Measurements from ENCODE around the gene LRRC71.

LRRC71 gene

DNA sequence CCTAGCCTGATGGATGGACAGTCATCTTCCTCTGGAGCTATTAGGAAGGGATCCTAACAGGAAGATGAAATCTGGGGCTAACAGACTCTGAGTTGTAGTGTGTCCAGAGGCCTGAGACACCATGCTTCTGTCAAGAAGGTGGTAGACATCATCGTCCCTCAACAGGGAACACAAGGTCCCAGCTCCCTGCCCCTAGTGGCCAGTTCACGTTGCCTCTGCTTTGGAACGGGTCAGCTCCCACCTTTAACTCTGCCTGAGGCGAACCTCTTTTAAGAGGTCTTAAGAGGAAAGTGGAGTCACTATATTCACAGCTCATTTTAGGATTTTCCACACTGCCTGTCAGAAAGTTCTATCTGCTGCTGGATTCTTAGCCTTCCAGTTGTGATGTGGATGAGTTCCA is 28.3 kb downstream of the LRRC71 start:
- no peaks in the 10 kb centered on the region for H3K9me3 ChIP-seq (ENCODE audit: control insufficient read depth, insufficient read depth, low read length)
- H3K9ac ChIP-seq (ENCODE audit: low read depth, low read length) = no peak overlapping the region
- peaks cover 30% of the 10 kb centered on the region for H3K36me3 ChIP-seq (ENCODE audit: insufficient read depth, low read length)
- no peaks in the 10 kb centered on the region for H3K4me1 ChIP-seq (ENCODE audit: insufficient read depth, low read length)

DNA sequence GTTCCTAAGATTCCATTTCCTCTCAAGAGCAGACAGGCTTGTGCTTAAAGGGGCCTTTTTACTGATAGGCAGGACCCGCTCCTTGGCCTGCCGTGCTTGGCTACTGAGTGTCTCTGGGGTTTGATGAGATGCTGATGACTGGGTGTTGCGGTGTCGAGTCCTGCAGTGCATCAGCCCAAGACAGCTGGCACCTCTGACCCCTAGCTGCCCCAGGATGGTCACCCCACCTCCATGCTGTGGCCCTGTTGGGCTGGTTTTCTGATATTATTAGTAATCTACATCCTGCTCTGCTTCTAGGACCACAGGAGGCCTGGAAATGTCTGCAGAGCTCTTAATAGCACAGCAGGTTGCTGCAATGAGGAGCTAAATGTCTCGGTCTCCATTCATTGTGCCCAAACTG is 28.7 kb downstream of the LRRC71 start:
- no peaks in the 10 kb centered on the region for H3K9me3 ChIP-seq (ENCODE audit: control insufficient read depth, insufficient read depth, low read length)
- H3K36me3 ChIP-seq (ENCODE audit: insufficient read depth, low read length) = peaks cover 26% of the 10 kb centered on the region
- no peaks in the 10 kb centered on the region for H3K4me1 ChIP-seq (ENCODE audit: insufficient read depth, low read length)
- H3K9ac ChIP-seq (ENCODE audit: low read depth, low read length) = no peak overlapping the region

DNA sequence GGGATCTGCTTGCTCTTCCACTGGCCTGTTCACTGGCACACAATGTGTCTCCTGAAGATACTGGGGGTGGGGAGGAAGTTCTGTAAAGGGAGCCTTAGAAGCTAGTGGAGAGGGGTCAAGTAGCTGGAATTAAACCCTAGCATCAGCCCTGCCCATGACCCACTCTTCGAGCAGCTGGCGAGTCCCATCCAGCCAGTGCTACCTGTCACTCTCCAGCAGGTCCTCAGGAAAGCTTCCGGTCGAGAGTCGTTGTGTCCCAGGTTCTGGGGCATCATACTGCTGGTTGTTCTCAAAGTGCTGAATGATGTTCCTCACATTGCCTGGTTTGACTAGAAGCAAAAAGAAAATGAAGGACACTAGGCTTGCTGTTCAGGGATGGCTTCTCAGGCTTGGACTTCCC is 30.9 kb downstream of the LRRC71 start:
- peaks cover 19% of the 10 kb centered on the region for H3K36me3 ChIP-seq (ENCODE audit: insufficient read depth, low read length)
- no peaks in the 10 kb centered on the region for H3K9me3 ChIP-seq (ENCODE audit: control insufficient read depth, insufficient read depth, low read length)
- H3K9ac ChIP-seq (ENCODE audit: low read depth, low read length) = no peak overlapping the region

DNA sequence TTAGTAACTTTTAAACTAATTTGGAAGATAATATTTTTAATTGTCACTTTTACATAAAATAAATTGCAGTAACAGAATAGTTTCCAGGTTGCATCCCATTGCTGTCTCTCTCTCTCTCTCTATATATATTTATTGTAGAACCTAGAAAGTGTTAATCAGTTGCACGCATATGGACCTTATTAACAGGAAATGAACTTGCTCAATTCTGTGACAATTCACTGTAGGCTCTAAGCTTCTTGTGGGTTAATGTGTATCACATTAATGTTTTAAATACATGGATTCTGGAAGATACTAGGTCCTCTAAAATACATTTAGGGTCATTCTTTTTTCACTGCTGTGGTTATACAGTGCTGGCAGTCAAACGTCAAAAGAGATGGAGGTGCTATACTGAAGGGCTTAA is 33.1 kb downstream of the LRRC71 start:
- Histone ChIP-seq H3K9me3 (ENCODE audit: control insufficient read depth, insufficient read depth, low read length) (no peaks in the 10 kb centered on the region), H3K36me3 (ENCODE audit: insufficient read depth, low read length) (peaks cover 18% of the 10 kb centered on the region), H3K4me1 (ENCODE audit: insufficient read depth, low read length) (no peaks in the 10 kb centered on the region), H3K9ac (ENCODE audit: low read depth, low read length) (no peak overlapping the region)

More for the DNA sequence above, 30.9 kb downstream of the LRRC71 start:
- no peaks in the 10 kb centered on the region for H3K4me1 ChIP-seq (ENCODE audit: insufficient read depth, low read length)

DNA sequence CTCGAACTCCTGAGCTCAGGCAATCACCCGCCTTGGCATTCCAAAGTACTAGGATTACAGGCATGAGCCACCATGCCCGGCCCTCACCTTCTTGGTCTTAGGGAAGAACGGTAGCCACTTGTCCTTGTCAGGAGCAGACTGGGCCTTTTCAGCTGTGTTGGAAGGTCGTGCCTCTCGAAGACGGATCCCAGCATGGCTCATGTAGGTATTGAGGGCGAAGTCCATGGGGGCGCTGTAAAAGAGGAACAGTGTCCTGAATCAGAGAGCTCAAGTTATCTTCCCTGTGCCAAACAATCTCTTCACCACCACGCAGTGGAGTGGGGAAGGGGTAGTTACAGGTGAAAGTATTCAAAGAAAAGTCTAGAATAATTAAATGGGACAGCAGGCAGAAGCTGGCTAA is 35.9 kb downstream of the LRRC71 start:
- H3K9me3 ChIP-seq (ENCODE audit: control insufficient read depth, insufficient read depth, low read length) = no peaks in the 10 kb centered on the region
- no peak overlapping the region for H3K9ac ChIP-seq (ENCODE audit: low read depth, low read length)
- no peaks in the 10 kb centered on the region for H3K4me1 ChIP-seq (ENCODE audit: insufficient read depth, low read length)
- H3K36me3 ChIP-seq (ENCODE audit: insufficient read depth, low read length) = peaks cover 30% of the 10 kb centered on the region

DNA sequence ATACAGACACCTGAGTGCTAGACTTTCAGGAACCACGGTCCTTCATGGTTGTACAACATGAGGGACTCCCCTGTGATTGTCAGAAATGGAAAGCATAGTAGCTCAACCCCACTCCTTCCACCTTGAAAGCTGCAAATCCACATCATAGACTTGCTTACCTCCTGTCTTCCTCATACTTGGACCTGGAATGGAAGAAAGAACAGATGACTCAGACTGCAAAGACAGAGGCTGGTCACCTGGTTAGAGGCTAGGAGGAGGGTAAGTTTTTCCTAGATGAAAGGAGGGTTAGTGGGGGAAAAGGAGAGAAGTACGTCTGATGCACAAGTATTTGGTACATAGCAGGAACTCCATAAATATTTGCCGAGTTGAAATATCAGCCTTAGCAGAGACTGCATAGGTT is 37.2 kb downstream of the LRRC71 start:
- Histone ChIP-seq H3K4me1 (ENCODE audit: insufficient read depth, low read length) (no peaks in the 10 kb centered on the region), H3K9ac (ENCODE audit: low read depth, low read length) (no peak overlapping the region), H3K36me3 (ENCODE audit: insufficient read depth, low read length) (peaks cover 35% of the 10 kb centered on the region), H3K9me3 (ENCODE audit: control insufficient read depth, insufficient read depth, low read length) (no peaks in the 10 kb centered on the region)

DNA sequence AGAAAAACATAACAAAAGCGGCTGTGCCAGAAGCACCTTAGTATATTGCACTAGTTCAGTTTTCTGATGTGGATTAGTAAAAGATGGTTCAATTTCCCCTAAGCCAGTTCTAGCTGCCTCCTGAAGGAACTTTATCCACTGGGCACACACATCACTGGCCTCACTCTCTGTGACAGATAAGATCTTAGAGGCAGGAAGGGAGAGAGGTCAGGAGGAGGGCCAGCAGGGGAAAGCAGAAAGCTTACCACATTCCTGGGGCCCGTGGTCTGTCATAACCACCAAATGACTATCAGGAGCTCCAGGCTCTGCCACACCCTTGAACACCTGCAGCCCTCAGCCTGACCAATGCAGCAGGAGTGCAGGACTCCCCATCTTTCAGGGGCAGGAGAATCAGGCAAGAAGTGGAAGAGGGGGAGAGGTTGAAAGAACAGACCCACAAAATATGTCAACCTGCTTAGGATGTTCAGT is 37.8 kb downstream of the LRRC71 start:
- H3K4me1 ChIP-seq (ENCODE audit: insufficient read depth, low read length) = no peaks in the 10 kb centered on the region
- H3K36me3 ChIP-seq (ENCODE audit: insufficient read depth, low read length) = peaks cover 34% of the 10 kb centered on the region
- no peaks in the 10 kb centered on the region for H3K9me3 ChIP-seq (ENCODE audit: control insufficient read depth, insufficient read depth, low read length)
- no peak overlapping the region for H3K9ac ChIP-seq (ENCODE audit: low read depth, low read length)

DNA sequence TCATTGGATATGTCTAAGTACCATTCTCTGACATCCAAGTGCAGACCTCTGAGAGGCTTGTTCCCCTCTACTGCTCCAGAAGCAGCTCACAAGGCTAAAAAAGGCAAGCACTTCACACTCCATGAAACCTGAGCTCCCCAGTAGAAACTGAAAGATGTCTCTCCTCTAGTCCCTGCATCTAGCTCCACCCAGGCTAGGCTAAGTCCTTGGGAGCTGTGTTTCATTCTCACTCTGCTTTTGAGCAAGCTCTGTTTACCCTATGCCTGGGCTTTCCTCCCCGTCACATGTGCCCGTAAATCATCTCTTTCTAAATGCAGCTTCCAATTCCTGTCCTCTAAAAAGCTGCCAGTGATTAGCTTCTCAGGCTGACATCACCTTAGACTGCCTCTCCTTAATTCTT is 39.0 kb downstream of the LRRC71 start:
- no peaks in the 10 kb centered on the region for H3K4me1 ChIP-seq (ENCODE audit: insufficient read depth, low read length)
- no peaks in the 10 kb centered on the region for H3K9me3 ChIP-seq (ENCODE audit: control insufficient read depth, insufficient read depth, low read length)
- no peak overlapping the region for H3K9ac ChIP-seq (ENCODE audit: low read depth, low read length)
- H3K36me3 ChIP-seq (ENCODE audit: insufficient read depth, low read length) = peaks cover 38% of the 10 kb centered on the region

DNA sequence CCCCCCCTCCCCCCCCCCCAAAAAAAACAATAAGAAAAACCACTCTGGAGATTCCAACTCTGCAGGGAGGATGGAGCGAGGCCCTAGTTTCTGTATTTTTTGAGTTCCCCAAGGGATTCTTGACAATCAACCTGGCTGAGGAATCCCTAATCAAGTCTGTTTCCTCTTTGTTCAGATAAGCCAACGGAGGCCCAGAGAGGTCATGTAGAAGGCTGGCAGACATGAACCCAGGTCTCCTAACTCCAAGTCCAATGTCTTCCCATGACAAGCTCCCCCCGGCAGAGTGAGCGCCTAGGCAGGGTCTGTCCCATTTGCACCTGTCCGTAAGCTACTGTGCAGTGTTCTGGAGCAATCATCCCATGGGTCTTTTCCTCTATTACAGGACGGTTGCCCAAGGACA is 39.5 kb downstream of the LRRC71 start:
- H3K4me1 ChIP-seq (ENCODE audit: insufficient read depth, low read length) = no peaks in the 10 kb centered on the region
- no peaks in the 10 kb centered on the region for H3K9me3 ChIP-seq (ENCODE audit: control insufficient read depth, insufficient read depth, low read length)
- no peak overlapping the region for H3K9ac ChIP-seq (ENCODE audit: low read depth, low read length)
- H3K36me3 ChIP-seq (ENCODE audit: insufficient read depth, low read length) = peaks cover 38% of the 10 kb centered on the region

DNA sequence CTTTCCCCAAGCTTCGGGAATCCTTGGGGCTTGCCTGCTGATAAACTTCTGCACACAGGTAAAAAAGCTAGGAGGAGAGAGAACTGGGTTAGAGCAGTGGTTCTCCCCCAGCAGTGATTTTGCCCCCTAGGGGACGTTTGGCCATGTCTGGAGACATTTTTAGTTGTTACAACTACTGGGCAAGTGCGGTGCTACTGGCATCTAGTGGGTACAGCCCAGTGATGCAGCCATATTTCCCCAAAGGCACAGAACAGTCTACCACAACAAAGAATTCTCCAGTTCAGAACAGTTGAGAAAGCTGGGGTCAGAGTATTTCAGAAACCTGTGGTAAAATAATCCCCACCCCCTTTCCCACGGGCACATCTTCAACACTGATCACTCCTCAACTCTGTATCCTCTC is 41.3 kb downstream of the LRRC71 start:
- Histone ChIP-seq H3K9me3 (ENCODE audit: control insufficient read depth, insufficient read depth, low read length) (no peaks in the 10 kb centered on the region), H3K36me3 (ENCODE audit: insufficient read depth, low read length) (peaks cover 38% of the 10 kb centered on the region), H3K4me1 (ENCODE audit: insufficient read depth, low read length) (no peaks in the 10 kb centered on the region), H3K9ac (ENCODE audit: low read depth, low read length) (no peak overlapping the region)

DNA sequence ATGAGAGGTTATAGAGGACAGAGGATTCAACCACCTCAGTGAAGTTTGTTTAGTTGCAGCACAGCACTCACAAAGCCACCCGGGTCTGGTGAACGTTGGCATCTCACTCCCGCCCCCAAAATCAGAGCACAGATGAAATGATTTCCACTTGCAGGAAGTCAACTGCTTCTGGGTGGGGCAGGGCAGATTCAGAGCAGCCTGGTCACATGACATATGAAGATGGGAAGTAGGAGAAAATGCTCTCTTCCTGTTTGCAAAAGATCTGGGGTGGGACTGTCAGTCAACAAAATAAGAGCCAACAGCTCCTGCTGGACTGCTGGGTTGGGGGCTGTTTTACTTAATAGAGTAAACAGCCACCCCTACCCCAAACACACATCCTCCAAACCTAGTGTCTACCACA is 43.2 kb downstream of the LRRC71 start:
- H3K9me3 ChIP-seq (ENCODE audit: control insufficient read depth, insufficient read depth, low read length) = no peaks in the 10 kb centered on the region
- H3K4me1 ChIP-seq (ENCODE audit: insufficient read depth, low read length) = no peaks in the 10 kb centered on the region
- H3K36me3 ChIP-seq (ENCODE audit: insufficient read depth, low read length) = peaks cover 28% of the 10 kb centered on the region
- no peak overlapping the region for H3K9ac ChIP-seq (ENCODE audit: low read depth, low read length)

DNA sequence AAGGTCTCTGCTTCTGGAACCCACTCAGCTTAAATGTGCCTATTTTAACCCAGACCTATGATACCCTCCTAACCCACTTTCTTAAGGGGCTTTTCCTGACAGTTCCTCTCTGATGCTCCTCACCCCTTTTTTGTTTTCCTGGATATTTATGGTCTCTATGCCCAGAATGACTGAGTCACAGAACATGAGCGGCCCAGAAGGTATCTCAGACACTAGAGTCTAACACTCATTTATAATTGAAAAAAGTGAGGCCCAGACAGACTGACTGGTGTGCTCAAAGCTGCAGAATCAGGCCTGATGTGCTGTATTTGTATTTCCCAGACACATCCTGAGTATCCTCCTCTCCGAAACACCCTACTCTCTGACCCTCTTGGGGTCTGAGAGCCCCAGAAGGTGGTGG is 44.0 kb downstream of the LRRC71 start:
- peaks cover 22% of the 10 kb centered on the region for H3K36me3 ChIP-seq (ENCODE audit: insufficient read depth, low read length)
- H3K9me3 ChIP-seq (ENCODE audit: control insufficient read depth, insufficient read depth, low read length) = no peaks in the 10 kb centered on the region
- H3K4me1 ChIP-seq (ENCODE audit: insufficient read depth, low read length) = no peaks in the 10 kb centered on the region
- H3K9ac ChIP-seq (ENCODE audit: low read depth, low read length) = no peak overlapping the region

DNA sequence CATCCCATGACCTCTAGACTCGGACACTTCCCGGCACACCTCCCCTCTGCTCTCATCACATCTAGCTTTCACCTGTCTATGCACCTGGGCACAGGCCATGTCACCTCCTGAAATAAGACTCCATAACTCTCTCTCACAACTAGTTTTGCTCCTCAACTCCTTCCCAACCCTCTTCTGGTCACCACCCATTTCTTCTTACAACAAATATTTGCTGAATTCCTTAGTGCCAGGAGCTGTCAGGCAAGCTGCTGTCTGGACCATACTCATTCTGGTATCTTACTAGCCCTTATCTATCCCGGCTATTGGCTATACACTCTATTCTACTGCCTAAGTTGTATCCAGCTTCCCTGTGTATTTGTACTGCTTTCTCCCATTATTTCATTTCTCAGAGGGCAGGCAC is 49.1 kb downstream of the LRRC71 start:
- Histone ChIP-seq H3K36me3 (ENCODE audit: insufficient read depth, low read length) (peaks cover 16% of the 10 kb centered on the region), H3K4me1 (ENCODE audit: insufficient read depth, low read length) (peaks cover 7% of the 10 kb centered on the region), H3K9ac (ENCODE audit: low read depth, low read length) (no peak overlapping the region), H3K9me3 (ENCODE audit: control insufficient read depth, insufficient read depth, low read length) (no peaks in the 10 kb centered on the region)

DNA sequence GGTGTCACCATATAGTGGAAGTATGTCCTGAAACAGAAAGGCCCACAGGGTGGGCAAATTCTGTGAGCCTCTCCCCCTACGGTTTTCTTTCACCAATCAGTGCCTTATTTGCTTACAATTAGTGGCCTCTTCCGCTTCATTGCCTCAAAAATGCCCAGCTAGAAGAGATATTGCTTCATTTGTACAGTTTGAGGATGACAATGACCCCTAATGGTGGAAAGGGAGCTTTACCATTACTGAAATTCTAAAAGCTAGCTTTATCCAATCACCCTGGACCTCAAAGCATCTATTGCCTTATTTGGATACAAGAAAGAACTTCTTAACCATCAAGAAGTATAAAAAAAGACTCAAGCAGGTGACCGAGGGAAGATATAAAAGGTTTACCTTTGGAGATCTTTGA is 49.6 kb downstream of the LRRC71 start:
- H3K36me3 ChIP-seq (ENCODE audit: insufficient read depth, low read length) = peaks cover 16% of the 10 kb centered on the region

DNA sequence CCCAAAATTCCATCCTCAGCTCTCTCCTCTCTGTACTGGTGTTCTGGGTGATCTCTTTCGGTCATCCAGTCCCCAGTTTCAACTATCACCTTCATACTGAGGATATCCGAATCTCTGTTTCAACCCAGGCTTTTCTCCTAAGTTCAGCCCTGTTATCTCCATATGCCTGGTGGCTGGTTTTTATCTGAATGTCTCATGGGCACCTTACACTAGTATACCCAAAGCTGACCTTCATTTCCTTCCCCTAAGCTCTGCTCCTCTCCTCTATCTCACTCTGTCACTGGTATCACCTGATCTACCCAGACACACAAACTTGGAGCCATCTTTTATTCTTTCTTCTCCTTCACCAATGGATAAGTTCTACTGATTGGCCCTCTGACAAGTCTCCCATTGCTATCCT is 53.0 kb downstream of the LRRC71 start:
- peaks cover 24% of the 10 kb centered on the region for H3K4me1 ChIP-seq (ENCODE audit: insufficient read depth, low read length)
- H3K9me3 ChIP-seq (ENCODE audit: control insufficient read depth, insufficient read depth, low read length) = no peaks in the 10 kb centered on the region
- H3K36me3 ChIP-seq (ENCODE audit: insufficient read depth, low read length) = peaks cover 20% of the 10 kb centered on the region
- H3K9ac ChIP-seq (ENCODE audit: low read depth, low read length) = no peak overlapping the region

More for the DNA sequence above, 49.6 kb downstream of the LRRC71 start:
- Histone ChIP-seq H3K9me3 (ENCODE audit: control insufficient read depth, insufficient read depth, low read length) (no peaks in the 10 kb centered on the region), H3K9ac (ENCODE audit: low read depth, low read length) (no peak overlapping the region), H3K4me1 (ENCODE audit: insufficient read depth, low read length) (peaks cover 12% of the 10 kb centered on the region)

DNA sequence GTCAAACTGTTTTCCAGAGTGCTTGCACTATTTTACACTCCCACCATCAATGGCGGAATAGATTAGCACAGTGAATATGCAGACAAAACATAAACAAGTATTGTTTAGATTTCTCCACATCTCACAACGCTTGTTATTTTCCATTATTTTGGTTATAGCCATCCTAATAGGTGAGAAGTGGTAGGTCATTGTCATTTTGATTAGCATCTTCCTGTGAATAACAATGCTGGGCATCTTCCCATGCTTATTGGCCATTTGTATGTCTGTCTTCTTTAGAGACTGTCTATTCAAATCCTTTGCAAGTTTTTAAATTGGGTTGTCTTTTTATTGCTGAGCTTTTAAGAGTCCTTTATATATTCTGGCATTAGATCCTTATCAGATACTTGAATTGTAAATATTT is 54.7 kb downstream of the LRRC71 start:
- peaks cover 19% of the 10 kb centered on the region for H3K36me3 ChIP-seq (ENCODE audit: insufficient read depth, low read length)

More for the DNA sequence above, 54.7 kb downstream of the LRRC71 start:
- H3K9me3 ChIP-seq (ENCODE audit: control insufficient read depth, insufficient read depth, low read length) = no peaks in the 10 kb centered on the region
- H3K9ac ChIP-seq (ENCODE audit: low read depth, low read length) = no peak overlapping the region
- H3K4me1 ChIP-seq (ENCODE audit: insufficient read depth, low read length) = peaks cover 24% of the 10 kb centered on the region

All from ES-I3 (cell line).